Neural progenitor cell (in vitro differentiated cells): ENCODE data around the gene IYD.

Experiments
- CTCF ChIP-seq: fragments of 200-600 bp; sonication (generic); IDR thresholded peaks from 2 replicates; pipeline ENCODE4 v1.5.1; 2017; ENCODE audit warnings: antibody characterized with exemption, mild to moderate bottlenecking
- EZH2 ChIP-seq: fragments of 200-600 bp; sonication (generic); IDR thresholded peaks from 2 replicates; pipeline ENCODE4 v1.6.1; 2017; ENCODE audit warnings: antibody characterized with exemption, mild to moderate bottlenecking, moderate library complexity

- TF ChIP-seq EZH2, result no peak
- TF ChIP-seq CTCF, result no peak
Observed at GRCh38 chr6:150366118-150366778, 2.6 kb upstream of the IYD start.
